GM21390 (cell line): ENCODE results near the gene TNS3.
"Not testable (repeated sequence)": the region's sequence is repeated elsewhere in the genome, so short reads cannot be mapped to it uniquely, and the experiment has no call there.

Experiments used
- ATAC-seq: cut with Tn5 transposase; IDR thresholded peaks from one replicate; pipeline ENCODE4 v1.9.1; 2021; ENCODE audit not compliant: unreplicated experiment

The TNS3 gene

DNA sequence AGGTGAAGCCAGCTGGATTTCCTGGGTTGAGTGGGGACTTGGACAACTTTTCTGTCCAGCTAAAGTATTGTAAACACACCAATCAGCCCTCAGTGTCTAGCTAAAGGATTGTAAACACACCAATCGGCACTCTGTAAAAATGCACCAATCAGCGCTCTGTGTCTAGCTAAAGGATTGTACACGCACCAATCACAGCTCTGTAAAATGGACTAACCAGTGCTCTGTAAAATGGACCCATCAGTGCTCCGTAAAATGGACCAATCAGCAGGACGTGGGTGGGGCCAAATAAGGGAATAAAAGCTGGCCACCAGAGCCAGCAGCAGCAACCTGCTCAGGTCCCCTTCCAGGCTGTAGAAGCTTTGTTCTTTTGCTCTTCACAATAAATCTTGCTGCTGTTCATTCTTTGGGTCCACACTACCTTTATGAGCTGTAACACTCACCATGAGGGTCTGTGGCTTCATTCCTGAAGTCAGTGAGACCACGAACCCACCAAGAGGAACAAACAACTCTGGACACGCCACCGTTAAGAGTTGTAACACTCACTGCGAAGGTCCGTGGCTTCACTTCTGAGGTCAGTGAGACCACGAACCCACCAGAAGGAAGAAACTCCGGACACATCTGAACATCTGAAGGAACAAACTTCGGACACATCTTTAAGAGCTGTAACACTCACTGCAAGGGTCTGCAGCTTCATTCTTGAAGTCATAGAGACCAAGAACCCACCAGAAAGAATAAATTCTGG lies 21.8 kb upstream of the TNS3 start:
- not testable (repeated sequence) for ATAC-seq

DNA sequence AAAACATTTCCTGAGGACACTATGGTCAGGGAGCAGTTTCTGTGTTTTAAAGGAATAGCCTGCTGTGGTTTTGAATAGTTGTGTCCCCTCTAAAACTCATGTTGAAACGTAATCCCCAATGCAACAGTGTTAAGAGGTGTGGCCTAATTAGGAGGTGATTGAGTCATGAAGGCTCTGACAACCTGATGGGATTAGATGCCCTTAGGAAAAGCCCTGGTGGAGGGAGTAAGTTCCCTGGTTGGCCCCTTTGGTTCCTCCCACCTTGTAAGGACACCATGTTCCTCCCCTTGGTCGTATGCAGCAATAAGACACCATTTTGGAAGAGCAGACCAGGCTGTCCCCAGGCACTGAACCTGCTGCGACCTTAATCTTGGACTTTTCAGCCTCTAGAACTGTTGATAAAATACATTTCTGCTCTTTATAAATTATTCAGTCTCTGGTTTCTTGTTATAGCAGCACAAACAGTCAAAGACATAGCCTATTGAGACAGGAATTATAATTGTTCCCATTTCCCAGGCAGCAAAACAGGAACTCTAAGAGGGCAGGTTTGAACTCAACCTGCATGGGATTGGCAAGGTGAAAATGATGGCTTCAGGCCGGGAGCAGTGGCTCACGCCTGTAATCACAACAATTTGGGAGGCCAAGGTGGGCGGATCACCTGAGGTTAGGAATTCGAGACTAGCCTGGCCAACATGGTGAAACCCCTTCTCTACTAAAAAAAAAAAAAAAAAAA lies 20.5 kb upstream of the TNS3 start:
- ATAC-seq = no peak

GRCh38 chr7:47601881-47602249 lies 20.0 kb upstream of the TNS3 start:
- ATAC-seq = no peak

- peak; percentile 77 for ATAC-seq
These were observed 19.4 kb upstream of the TNS3 start for GRCh38 chr7:47601119-47601880.

- ATAC-seq = peak; percentile 29
These were observed 18.5 kb upstream of the TNS3 start for GRCh38 chr7:47600199-47601118.

DNA sequence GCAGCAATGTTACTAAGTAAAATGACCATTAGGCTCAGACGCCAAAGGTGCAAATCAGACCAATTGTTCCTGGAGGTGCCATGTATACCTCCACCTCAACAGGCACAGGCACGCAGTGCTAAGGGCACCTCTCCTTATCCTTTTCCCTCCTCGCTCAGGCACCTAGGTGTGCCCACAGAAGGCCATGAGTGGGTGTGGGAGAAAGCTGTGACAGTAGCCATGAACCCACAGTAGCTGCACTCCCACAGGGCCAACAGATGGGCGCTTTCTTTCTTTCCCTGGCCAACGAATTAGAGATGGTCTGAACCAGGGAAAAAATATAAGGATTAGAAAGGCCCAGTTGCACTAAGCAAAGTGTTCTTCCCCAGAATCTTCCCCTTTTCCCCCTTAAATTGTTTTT lies 15.5 kb upstream of the TNS3 start:
- ATAC-seq = no peak

- no peak for ATAC-seq
These were observed 14.7 kb upstream of the TNS3 start for GRCh38 chr7:47596502-47597202.

DNA sequence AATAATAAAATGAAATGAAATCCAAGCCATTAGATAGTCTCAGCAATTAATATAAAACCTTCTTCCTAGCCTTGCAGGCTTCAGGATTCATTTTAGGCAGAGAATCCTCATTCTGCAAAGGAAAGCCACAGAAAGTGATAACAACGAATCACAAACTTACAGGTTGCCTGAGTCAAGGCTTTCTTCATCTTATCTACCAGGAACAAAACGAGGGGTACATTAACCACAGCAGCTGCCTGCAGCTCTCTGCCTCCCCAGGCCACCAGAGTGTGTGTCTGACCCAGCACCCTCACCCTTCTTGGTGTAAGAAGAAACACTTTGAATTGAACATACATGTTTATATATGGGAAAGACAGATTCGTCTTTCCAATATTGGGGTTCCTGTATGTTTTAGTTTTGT lies 12.5 kb upstream of the TNS3 start:
- no peak for ATAC-seq

DNA sequence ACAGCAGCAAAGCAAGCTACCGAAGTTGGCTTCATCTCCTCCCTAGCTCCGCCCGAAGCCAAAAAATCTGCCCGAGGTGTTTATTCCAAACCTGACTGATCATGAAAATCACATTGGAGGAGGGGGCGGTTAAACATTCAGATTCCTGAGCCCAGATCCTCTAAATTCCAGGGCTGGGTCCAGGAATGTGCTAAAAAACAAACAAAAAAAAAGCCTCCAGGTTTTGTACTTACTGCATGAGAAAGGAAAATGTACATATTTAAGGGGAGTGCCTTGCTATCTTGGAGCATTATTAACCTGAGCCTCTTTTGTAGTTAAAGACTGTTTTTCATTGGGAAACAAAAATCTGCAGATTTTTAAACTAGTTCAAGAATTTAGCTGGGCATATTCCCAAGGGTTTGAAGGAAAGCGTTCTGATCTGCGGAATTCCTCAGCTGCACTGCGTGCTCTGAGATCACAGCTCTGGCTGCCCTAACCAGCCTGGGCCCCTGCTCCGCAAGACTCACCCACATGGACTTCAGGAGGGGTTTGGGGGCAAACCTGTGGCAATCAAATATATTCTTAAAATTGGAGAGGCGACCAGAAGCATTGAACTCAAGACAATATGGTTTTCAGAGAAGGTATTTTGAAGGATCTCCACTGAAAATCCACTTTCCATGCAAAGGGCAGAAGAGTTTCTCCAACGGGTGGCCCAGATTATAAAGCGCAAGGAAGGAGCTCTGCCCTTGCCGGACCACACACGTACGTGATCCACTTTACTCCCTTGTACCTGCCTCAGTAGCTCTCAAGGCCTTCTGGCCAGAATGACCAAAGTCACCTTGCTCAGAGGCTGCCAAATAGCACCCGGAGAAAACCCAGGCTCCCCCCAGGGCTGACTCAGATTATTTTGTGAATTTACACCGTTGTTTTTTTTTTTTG lies 10.0 kb upstream of the TNS3 start:
- no peak for ATAC-seq

DNA sequence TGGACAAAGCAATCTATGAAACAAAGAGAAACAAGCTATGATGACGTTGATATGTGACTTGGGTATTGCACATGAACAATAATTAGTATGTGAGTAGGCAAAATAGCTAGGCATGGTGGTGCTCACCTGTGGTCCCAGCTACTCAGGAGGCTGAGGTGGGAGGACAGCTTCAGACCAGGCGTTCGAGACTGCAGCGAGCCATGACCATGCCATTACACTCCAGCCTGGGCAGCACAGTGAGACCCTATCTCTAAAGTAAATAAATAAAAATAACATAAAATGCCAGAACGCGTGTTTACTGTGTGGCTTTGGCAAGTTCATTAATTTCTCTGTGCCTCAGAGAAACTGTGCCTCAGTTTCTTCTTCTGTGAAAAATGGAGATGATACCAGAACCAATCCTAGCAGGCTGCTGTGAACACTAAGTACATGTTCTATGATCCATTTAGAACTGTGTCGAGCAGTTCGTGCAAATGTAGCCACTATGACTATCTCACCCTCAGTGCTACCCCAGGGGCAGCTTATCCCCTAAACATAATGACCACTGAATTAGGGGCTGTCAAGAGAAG lies 9.3 kb upstream of the TNS3 start:
- ATAC-seq = no peak

DNA sequence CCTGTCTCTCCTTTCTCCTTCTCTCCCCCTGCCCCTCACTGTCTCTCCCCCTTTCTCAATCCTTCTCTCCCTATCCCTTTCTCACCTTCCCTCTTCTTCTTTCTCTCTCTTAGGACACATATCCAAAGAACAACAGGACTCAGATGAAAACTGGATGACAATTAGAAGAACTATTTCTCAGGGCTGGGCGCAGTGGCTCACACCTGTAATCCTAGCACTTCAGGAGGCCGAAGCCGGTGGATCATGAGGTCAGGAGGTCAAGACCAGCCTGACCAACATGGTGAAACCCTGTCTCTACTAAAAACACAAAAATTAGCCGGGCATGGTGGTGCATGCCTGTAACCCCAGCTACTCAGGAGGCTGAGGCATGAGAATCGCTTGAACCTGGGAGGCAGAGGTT lies 8.3 kb upstream of the TNS3 start:
- ATAC-seq = not testable (repeated sequence)

- ATAC-seq = no peak
These were observed 6.9 kb upstream of the TNS3 start for GRCh38 chr7:47588704-47589225.

GRCh38 chr7:47587976-47588375 lies 6.1 kb upstream of the TNS3 start:
- no peak for ATAC-seq

DNA sequence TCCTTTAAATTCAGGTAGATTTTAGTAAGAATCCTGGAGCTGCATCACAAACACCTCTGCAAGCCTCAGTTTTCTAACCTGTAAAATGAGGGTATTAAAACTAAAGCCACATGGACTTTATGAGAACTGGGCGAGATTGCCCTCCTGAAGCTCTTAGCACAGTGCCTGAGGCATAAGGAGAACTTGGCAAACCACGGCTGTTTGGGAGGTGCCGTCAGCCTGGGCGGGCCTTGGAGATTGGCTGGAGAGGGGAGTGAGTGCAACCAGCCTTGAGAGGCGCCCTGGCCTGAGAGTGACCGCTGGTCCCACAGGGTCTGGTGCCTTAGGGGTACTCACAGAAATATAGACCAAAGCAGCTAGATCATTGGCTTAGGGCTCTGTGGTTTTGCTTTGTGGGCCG lies 5.4 kb upstream of the TNS3 start:
- no peak for ATAC-seq

DNA sequence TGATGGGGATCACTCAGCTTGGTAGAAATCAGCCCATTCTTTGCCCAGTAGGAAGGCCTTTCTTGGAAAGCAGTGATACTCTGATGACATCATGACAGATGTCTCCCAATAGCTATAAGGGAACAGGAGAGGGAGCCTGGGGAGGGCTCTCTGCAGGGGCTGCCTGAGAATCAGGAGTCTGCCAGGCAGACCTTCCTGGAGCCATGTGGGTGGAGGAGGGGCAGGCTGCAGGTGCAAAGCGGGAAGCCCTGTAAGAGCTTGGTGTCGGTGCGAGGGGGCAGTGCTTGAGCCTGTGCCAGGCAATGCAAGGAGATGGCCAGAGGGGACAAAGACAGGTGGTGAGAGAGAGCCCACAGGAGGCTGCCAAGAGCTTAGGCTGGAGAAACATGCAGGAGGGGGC lies 5.0 kb upstream of the TNS3 start:
- no peak for ATAC-seq

DNA sequence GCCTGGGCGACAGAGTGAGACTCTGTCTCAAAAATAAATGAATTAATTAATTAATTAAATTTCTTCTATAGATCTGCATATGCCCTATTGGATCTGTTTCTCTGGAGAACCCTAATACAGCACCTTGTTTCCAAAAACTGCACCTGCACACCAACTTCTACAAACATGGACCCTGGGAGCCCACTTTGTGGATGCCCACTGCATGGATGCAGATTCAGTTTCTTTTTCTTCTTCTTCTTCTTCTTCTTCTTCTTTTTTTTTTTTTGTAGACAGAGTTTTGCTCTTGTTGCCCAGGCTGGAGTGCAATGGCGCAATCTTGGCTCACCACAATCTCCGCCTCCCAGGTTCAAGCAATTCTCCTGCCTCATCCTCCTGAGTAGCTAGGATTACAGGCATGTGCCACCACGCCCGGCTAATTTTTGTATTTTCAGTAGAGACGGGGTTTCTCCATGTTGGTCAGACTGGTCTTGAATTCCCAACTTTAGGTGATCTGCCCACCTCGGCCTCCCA lies 4.3 kb upstream of the TNS3 start:
- not testable (repeated sequence) for ATAC-seq

- ATAC-seq = no peak
These were observed 2.6 kb upstream of the TNS3 start for GRCh38 chr7:47584536-47584895.

DNA sequence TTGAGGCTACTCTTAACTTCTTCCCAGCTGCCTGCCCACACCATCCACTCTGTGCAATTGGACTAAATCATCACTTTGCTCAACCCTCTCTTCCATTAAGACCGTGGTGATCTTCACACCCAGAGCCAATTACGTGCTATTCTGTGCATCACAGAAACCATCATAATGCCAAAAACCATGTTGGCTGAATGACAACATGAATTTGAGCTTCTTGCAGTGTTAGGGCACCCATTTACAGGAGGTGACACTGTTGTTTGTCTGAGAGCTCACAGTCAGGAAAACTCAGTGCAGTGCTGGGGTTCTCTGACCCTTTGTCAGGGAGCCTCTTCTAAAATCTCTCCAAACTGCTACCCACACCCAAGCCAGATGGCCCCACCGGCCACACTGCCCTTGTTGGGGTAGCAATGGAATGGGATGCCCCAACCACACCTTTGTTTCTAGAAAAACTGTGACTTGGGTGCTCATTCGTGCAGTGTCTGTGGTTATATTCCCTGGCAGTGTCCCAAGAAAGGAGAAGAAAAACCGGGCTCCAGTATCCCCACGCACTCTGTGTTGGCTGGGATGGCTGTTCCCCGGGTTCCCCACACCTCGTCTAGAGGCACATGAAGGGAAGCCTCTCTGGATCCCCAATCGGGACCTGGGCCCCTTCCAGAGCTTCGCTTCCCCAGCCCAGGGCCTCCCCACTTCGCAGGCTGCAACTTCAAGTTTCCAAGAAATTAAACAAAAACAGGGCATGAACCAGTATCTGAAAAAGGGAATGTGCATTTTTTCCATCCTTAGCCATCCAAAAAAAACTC lies 2.0 kb upstream of the TNS3 start:
- no peak for ATAC-seq
